ENCODE data around the gene EHD1.

Gene EHD1

GRCh38 chr11:64891880-64892279, 13.5 kb upstream of the EHD1 start:
- DNase-seq (ENCODE audit: extremely low read depth, low read depth): no peak
- no peak overlapping the region for H3K4me3 ChIP-seq (replicated peaks; ENCODE audit: low read depth, low read length)
- TF ChIP-seq, protein P1, sequence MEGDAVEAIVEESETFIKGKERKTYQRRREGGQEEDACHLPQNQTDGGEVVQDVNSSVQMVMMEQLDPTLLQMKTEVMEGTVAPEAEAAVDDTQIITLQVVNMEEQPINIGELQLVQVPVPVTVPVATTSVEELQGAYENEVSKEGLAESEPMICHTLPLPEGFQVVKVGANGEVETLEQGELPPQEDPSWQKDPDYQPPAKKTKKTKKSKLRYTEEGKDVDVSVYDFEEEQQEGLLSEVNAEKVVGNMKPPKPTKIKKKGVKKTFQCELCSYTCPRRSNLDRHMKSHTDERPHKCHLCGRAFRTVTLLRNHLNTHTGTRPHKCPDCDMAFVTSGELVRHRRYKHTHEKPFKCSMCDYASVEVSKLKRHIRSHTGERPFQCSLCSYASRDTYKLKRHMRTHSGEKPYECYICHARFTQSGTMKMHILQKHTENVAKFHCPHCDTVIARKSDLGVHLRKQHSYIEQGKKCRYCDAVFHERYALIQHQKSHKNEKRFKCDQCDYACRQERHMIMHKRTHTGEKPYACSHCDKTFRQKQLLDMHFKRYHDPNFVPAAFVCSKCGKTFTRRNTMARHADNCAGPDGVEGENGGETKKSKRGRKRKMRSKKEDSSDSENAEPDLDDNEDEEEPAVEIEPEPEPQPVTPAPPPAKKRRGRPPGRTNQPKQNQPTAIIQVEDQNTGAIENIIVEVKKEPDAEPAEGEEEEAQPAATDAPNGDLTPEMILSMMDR (IDR thresholded peaks at IDR 0.05; ENCODE audit: low read depth, low read length, missing control alignments): no peak

DNA sequence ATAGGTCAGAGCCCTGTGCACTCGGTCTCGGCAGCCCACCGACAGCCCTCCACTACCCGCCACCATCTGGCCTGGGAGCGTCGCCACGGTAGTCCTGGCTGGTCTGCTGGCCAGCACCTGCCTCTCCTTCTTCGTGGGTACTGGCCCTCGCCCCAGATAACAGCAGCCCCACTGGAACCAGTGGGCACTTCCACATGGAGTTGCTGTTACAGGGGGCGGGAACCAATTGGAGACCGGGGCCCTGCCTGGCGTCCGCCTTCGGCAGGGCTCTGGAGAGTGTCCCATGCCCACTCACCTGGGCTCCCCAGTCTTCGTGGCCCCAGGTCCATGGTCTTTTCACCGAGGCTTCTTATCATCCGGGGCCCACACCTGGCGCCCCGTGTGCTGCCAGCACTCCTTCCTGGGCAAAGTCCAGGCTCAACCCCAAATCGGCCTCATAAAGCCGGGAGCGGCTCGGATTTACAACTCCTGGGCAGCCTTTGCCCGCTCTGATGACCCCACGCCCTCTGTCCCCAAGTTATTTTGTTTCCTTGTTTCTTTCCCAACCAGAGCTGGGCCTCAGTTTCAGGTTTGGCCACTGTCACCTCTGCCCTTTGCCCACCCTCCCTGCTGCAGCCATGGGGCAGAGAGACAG, 12.9 kb upstream of the EHD1 start:
- TF ChIP-seq, protein P1 (IDR thresholded peaks at IDR 0.05; ENCODE audit: low read depth, low read length, missing control alignments): no peak
- no peak overlapping the region for H3K4me3 ChIP-seq (replicated peaks; ENCODE audit: low read depth, low read length)
- no peak for DNase-seq (ENCODE audit: extremely low read depth, low read depth)

GRCh38 chr11:64890522-64890939, 12.1 kb upstream of the EHD1 start:
- TF ChIP-seq, protein P1 (IDR thresholded peaks at IDR 0.05; ENCODE audit: low read depth, low read length, missing control alignments): no peak
- no peak overlapping the region for H3K4me3 ChIP-seq (replicated peaks; ENCODE audit: low read depth, low read length)
- DNase-seq (ENCODE audit: extremely low read depth, low read depth): no peak

DNA sequence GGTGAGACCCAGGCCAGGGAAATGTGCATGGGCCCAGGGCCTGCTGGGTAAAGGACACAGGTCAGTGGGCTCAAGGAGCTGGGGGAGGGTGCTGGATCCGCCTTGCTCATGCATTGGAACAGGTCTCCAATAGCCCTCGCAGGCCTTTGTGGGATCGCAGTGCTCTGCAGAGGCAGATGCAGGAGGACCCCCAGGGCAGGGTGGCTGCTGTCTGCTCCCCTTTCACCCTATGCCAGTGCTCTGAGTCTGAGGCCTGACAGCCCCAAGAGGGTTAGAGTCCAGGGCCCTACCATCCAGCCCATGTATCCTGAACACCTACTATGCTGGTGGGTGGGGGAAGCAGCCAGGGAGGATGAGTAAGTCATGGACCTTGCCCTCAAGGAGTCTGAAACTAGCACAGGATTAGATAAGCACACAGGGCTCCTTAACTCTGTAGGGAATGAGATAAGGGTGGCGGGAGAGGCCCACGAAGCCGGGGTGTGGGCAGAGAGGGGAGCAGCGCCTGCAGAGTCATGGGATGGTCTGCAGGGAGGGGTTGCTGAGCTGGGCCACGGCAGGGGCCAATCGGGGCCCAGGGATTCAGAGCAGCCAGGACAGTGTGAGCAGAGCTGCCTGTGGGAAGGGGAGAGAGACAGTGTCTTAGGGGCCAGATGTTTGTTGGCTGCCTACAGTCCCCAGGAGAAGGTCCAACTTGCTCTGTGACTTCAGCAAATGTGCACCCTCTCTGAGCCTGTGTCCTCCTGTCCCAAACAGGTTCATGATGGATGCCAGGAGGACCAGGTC, 10.5 kb upstream of the EHD1 start:
- no peak overlapping the region for H3K4me3 ChIP-seq (replicated peaks; ENCODE audit: low read depth, low read length)
- TF ChIP-seq, protein P1 (IDR thresholded peaks at IDR 0.05; ENCODE audit: low read depth, low read length, missing control alignments): no peak
- DNase-seq (ENCODE audit: extremely low read depth, low read depth): no peak

DNA sequence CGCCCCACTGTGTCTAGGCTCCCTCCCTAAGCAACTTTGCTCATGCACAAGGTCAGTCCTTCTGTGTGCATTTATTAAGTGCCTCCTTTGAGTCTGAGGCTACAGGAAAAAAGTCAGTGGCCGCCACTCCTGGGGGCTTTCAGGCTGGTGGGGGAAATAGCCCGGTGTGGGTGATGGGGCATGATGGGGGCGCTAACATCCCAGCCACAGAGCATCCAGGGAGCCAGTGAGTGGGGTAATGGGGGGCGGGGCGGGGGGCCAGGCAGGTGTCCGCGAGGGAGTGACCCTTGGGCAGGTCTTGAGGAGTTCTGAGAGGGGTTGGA, 9.9 kb upstream of the EHD1 start:
- TF ChIP-seq, protein P1 (IDR thresholded peaks at IDR 0.05; ENCODE audit: low read depth, low read length, missing control alignments): no peak
- no peak overlapping the region for H3K4me3 ChIP-seq (replicated peaks; ENCODE audit: low read depth, low read length)
- no peak for DNase-seq (ENCODE audit: extremely low read depth, low read depth)

GRCh38 chr11:64887757-64888405, 9.5 kb upstream of the EHD1 start:
- TF ChIP-seq, protein P1 (IDR thresholded peaks at IDR 0.05; ENCODE audit: low read depth, low read length, missing control alignments): peak; percentile 89
- DNase-seq (ENCODE audit: extremely low read depth, low read depth): no peak
- no peak overlapping the region for H3K4me3 ChIP-seq (replicated peaks; ENCODE audit: low read depth, low read length)

Measured in HFF-Myc (cell line).